ENCODE results near the gene C1QTNF1.
A peak's percentile ranks its signal among the peaks of the same experiment; 100 is the strongest.
"Not testable (repeated sequence)": the region's sequence is repeated elsewhere in the genome, so short reads cannot be mapped to it uniquely, and the experiment has no call there.

C1QTNF1 gene

DNA sequence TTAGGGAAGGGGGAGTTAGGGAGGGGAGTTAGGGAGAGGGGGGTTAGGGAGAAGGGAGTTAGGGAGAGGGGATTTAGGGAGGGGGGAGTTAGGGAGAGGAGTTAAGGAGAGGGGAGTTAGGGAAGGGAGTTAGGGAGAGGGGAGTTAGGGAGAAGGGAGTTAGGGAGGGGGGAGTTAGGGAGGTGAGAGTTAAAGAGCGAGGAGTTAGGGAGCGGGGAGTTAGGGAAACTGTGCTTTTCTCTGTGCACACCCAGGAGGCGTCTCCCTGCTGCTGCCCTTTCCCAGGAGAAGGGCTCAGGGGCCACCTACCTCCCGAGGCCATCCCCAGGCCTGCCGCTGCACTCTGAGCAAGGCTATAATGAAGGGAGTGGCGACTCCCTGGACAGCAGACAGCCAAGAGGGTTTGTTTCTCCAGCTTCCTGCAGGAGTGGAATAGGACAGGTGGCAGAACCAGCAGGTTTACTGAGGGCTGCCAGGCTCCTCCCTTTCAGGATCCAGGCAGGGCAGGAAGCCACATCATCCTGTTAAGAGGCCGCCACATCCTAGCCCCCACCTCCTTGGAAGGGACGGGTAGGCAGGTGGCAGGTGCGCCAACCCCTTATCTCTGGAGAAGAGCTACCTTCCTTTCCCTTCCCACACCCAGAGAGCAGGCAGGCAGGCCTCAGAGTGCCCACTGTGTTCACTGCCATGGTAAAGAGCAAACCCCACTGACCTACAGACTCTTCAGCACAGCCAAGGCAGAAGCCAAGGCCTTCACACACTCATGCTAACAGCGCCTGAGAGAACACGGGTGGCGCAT is 18.7 kb upstream of the C1QTNF1 start:
- no peak for DNase-seq (ENCODE audit: low spot score)

DNA sequence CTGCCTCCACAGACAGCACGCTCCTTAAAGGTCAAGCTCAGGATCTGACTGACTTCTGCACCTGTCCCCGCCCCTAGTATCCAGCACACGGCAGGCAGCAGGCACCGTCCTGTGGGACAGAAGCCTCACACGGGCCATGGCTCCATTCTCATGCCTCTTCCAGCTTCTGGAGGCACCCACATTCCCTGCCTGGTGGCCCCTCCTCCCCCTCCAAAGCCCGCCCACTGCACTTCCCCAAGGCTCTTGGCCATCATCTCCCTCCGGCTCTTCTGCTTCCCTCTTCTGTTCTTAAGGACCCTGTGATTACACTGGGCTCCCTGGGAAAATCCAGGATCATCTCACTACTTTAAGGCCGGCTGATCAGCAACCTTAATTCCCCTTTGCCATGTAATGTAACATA is 17.9 kb upstream of the C1QTNF1 start:
- DNase-seq (ENCODE audit: low spot score): no peak

DNA sequence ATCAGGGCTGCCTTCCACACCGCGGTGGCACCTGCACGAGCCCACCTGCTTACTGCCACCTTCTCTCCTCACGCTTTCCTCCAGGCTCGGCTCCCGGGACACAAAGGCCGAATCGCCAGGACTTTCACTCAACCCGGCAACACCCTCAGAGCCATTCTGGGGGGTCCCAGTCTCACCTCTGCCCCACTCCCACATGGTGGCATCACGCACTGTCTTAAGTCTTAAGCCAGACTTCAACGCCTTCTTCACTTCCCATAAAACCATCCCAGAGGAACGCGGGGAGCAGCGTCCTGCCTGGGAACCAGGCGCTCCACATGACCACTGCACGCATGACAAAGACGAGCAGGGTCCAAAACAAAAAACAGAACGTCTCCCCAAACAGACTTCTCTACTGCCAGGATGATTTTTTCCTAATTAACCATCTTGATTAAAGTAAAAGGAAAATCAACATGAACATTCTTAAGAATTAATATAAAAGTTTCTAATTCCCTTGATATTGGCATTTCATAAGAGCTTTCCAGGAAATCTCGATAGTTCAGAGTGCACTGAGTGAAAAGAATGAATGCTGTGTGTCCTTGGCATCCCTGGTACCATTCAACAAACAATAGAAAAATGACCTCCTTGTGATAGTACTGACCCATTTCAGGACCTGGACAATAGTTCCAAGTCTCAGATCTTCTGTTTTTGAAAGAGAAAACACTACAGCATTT is 17.0 kb upstream of the C1QTNF1 start:
- DNase-seq (ENCODE audit: low spot score): no peak

DNA sequence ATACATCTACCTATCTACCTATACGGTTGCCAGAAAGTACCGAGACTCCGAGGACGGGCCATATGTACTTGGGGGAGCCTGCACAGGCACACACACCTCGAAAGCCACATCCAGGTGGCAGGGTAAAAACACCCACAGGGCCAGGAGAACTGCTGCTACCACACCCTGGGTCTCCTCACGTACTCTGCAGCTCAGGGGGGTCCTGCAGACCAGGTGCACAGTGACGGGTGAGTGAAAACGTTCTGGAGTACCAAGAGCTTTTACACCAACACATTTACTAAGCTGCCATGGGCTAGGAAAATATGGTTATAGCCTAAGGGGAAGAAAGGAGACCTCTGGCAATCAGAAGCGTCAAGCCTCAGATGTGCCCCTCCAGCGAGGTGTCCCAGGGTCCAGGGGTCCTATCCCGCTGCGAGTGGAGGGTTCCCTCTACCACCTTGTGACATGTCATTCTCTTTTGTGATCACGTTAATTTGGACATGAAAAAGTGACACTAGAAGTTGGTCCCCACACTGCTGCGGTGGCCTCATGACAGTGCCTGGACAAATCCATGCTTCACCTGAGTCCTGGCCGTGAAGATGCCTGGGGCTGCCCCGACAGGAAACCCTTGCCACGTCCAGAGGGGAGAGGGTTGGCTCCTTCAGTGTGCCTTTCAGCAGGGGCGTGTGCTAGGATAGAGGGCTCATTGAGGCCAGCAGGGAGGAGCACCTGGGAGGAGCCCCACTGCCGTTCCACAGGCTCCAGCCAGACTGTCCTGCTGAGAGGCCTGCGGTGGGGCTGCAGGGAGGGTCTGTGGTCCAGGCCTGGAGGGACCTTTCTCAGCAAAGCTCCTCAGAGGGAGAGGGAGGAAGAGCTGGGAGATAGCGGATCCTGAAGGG is 16.2 kb upstream of the C1QTNF1 start:
- DNase-seq (ENCODE audit: low spot score): no peak

DNA sequence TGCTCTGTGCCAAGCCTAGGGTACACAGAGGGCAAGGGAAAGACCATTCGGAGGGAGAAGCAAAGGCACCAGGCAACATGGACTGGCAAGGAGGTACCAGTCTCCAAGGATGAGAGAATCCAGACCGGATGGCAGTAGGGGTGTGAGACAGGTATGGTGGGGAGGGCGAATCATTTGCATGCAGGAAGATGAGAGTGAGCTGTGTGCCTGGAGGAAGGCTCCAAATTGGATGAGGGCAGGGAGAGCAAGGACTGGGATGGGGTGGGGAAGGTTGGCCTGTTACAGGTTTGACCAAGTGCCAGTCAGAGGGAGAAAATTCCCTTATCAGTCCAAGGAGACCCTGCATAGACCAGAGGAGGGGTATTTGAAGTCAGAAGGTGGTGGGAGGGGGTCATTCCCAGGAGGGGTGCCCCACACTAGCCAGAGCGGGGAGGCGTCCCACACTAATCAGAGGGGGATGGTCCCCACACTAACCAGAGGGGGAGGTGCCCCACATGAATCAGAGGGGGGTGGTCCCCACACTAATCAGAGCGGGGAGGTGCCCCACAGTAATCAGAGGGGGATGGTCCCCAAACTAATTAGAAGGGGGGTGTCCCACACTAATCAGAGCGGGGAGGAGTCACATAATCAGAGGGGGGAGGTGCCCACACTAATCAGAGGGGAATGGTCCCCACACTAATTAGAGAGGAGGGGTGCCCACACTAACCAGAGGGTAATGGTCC is 15.1 kb upstream of the C1QTNF1 start:
- DNase-seq (ENCODE audit: low spot score): no peak

DNA sequence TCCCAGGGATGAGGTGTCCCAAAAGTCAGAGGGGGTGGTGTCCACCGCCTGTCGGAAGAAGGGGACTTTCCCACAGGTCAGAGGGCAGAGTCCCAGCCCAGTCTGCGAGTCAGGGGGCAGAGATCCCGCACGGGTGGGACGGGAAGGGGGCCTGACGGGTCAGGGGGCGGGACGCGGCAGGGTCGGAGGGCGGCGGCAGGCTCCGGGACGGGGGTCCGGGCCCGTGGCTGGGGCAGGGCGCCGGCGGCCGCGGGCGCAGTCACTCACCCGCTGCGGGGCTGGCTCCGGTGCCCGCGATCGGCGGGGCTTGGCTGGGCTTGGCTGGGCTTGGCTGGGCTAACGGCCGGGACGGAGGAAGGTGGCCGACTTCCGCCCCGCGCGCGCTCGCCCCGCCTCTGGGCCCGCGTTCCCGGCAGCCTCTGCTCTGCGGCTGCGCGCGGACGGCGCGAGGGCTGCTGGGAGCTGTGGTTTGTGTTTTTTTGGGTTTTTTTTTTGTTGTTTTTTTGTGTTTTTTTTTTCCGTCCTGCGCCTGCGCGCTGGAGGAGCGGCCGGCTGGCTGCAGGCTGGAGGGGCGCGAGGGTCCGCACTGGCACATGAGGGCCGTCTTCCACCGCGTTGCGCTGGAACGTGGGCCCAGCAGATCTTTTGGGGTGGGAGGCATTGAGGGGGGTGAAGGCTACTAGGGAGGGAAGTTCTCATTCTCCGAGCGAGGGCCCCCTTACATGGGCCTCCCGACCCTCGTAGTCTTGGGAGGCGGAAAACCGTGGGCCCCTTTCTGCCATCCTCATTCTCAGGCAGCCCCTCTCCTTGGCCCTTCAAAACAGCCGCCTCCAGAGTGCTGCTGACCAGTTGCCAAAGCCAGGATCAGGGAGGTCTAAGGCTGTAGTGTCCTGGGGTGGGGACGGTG is 14.3 kb upstream of the C1QTNF1 start, which contains the start of gene CANT1:
CANT1 (minus strand) TSS at position 368 of the 907 bp plus-strand sequence. CDS start 12,142 bp downstream, outside the sequence.
- peak; percentile 100 for DNase-seq (ENCODE audit: low spot score)

DNA sequence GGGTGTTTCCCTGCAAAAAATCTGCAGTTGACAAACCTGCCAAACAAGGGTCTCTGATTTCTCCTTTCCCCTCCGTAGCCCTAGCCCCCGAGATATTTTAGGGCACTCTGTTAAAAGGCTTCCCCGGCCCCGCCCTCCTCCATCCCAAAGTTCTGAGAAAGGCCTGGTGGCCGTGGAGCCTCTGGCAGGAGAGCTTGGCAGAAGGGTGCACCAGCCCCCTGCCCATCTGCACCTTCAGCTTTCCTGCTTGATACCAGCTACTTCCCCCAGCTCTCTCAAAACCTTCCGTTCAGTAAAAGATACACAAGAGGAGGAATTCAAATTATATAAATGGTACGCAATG is 13.7 kb upstream of the C1QTNF1 start:
- no peak for DNase-seq (ENCODE audit: low spot score)

GRCh38 chr17:79011451-79012147 is 12.4 kb upstream of the C1QTNF1 start:
- no peak for DNase-seq (ENCODE audit: low spot score)

- no peak for DNase-seq (ENCODE audit: low spot score)
These were observed 11.3 kb upstream of the C1QTNF1 start for GRCh38 chr17:79012563-79013134.

GRCh38 chr17:79014158-79014758 is 9.7 kb upstream of the C1QTNF1 start:
- DNase-seq (ENCODE audit: low spot score): no peak

DNA sequence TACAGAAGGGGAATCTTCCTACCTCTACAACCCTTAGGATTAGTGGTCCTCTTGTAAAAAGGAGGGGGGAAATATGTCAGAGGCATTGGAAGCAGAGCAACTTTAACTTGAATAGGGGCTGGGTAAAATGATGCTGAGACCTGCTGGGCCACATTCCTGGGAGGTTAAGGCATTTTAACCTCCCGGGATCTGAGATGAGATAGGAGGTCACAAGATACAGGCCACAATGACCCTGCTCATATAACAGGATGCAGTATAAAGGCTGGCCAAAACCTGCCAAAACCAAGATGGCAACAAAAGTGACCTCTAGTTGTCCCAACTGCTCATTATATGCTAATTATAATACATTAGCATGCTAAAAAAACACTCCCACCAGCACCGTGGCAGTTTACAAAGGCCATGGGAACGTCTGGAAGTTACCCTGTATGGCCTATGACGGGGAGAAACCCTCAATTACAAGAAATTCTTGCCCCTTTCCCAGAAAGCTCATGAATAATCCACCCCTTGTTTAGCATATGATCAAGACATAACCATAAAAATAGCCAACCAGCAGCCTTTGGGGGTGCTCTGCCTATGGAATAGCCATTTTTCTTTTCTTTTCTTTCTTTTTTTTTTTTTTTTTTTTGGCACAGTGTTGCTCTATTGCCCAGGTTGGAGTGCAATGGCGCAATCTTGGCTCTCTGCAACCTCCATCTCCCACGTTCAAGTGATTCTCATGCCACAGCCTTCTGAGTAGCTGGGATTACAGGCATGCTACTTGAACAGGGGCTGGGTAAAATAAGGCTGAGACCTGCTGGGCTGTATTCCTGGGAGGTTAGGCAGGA is 6.2 kb upstream of the C1QTNF1 start:
- DNase-seq (ENCODE audit: low spot score): no peak

- DNase-seq (ENCODE audit: low spot score): no peak
These were observed 5.6 kb upstream of the C1QTNF1 start for GRCh38 chr17:79018370-79018695.

DNA sequence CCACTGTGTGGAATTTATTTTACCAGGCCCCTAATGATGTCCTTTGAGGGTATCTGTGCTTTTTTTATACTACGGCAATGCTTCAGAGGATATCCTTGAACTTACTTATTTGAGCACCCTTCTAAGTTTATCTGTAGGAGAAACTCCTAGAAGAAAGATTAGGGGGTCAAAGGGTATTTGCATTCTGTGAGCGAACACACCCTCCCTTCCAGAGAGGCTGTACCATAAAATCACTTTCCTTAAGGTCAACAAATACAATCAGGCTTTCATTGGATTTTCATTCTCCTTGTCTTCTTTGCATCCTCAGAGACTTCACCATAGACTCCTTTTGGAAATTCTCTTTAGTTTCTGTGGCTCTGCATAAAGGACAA is 4.7 kb upstream of the C1QTNF1 start:
- DNase-seq (ENCODE audit: low spot score): no peak

DNA sequence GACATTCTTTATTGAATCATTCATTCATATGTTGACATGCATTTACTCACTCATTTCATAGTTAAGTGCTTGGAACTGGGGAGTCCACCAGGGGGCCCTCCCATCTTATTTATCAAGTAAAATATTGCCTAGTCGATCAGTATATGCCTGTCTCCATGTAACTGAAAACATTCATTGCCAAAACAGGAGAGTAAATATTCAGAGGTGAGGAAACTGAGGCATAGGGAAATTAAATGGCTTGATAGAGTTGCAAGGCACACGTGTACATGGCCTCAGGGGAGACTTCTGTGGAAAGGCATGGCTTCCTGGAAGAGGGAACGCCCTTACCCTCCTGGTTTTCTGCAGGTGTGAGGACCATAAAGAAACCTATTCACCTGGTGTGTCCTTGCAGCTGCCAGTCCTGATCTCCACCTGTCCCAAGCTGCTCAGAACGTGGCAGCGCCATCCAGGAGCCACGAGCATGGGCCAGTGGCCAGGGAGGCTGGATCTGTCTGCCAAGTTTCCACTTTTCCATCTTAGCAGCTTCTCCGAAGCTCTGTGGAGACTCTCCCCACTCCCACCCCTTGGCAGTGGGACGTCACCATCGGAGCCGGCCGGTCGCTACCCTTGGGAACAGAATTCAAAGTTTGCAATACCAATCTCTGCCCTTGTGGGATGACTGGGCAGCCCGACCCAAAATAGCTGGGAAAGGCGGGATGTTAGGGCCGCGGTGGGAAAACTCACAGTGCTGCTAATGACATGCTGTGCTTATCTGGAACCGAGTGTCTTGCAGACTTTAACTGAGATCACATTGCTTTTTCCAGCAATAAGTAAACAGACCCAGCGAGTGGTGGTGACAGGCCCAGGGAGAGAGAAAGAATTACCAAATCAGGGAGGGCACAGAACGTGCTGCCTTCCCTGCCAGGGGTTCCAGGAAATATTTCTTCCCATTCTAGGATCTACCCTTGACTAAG is 4.1 kb upstream of the C1QTNF1 start:
- DNase-seq (ENCODE audit: low spot score): peak; percentile 65

DNA sequence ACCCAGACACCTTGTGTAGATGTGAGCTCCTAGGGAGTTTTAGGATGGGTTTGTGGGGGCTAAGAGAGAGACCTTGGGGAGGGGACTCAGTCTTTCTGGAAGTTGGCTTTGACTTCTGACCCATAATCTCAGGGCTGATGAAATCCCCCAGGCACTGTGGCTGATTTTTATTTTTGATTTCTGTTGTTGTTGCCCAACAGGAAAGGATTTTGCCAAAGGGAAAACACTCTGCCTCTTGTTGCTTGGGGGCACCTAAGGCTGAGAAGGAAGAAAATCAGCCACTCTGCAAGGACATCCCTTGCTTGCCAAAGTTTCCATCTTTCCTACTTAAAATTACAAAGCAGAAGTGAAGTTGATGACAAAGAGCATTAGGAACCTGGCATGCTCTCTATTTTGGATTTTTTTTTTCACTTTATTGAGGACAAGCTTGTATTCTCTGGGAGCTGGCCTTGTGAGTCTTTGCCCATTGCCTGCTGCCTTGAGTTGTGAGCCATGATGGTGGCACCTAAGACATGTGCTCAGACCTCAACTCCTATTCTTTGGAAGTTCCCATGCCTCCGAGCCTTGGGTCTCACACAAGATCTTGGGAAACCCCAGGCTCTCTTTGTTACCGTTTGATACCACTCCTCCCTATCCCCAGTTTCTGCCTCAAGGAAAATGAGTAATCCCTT is 3.2 kb upstream of the C1QTNF1 start:
- DNase-seq (ENCODE audit: low spot score): no peak

DNA sequence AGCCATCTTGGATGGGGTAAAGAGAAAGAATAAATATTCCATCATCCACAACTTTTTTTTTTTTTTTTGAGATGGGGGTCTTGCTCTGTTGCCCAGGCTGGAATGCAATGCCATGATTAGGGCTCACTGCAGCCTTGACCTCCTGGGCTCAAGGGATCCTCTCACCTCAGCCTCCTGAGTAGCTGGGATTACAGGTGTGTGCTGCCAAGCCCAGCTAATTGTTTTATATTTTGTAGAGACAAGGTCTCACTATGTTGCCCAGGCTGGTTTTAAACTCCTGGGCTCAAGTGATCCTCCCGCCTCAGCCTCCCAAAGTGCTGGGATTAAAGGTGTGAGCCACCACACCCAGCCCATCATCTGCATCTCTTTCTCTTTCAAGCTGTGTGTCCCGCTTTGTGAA is 2.0 kb upstream of the C1QTNF1 start:
- DNase-seq (ENCODE audit: low spot score): not testable (repeated sequence)

DNA sequence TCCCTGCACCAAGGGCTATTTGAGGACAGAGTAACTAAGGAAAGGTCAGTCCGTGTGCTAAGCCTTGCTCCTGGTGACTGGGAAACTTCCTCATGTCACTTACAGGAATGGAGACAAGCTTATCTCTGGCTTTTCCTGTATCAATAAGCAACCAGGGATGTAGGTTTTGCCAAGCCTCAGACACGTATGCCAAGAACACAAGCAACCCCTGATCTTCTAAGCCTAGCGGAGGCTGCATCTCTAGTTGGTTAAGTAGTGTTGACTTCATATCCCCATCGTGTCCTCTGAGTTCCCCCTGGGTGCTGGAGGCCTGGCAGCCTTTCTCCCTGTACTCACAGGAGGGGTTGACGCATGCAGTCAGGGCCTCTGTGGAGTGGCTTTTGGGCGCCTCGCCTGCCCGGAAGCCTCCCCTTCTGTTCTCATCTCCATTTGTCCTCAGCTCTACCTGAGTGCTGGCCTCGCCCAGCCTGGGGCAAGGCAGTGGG is 1.4 kb upstream of the C1QTNF1 start:
- DNase-seq (ENCODE audit: low spot score): no peak

All from AG08396 (cell line).